ENCODE results near the gene TRIM28. TPM values are rescaled to one million over a fixed set of nuclear protein-coding genes. Genes with fewer than 3 reads are reported as not detected.

TRIM28 gene
- total RNA-seq: 100 to 1,000 TPM; 150 to 198 (median 179) TPM

DNA sequence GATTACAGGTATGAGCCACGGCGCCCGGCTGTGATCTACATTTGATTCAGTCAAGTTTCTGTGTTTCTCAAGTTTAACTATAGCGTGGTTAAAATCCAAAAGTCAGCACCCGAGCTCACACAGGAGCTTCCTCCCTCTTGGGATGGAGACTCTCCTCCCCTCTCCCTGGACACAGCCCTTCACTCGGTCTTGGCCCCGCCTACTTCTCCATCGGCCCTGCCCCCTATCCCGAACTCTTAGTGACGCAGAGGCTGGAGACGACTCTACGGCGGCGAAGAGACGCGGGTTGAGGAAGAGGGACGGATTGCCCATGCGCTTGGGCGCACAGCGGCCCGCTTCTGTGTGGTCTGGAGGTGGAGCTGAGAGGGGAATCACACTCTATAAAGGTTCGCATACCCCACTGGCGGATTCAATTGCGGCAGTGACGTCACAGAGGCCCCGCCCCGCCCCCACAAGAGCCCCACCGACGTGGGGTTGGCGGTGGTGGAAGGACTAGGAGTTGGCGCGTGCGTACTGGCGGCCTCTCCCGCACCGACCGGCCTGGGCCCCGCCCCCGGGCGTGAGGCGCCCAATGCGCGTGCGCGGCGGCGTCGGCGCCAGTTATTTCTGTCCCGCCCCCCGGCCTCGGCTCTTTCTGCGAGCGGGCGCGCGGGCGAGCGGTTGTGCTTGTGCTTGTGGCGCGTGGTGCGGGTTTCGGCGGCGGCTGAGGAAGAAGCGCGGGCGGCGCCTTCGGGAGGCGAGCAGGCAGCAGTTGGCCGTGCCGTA lies at the start of gene TRIM28:
Gene TRIM28, plus strand, starts transcription at position 239 of the 765 bp plus-strand sequence. CDS start 694 bp downstream, outside the sequence.
- no peak for DNase-seq
- Histone ChIP-seq H3K4me1 (peaks cover 24 to 45% (median 29%) of the 10 kb centered on the region in 3 donors), H3K9me3 (no peaks in the 10 kb centered on the region), H3K4me3 (peak within 1 kb of the TSS; percentile 64 to 98 (median 80)), H3K27me3 (peaks cover 0 to 18% (median 0%) of the 10 kb centered on the region in 4 donors), H3K27ac (peak within 1 kb of the TSS; percentile 93 to 98 (median 95)), H3K36me3 (peaks cover 20 to 38% (median 20%) of the 10 kb centered on the region in 3 donors)
- TF ChIP-seq, protein P1, sequence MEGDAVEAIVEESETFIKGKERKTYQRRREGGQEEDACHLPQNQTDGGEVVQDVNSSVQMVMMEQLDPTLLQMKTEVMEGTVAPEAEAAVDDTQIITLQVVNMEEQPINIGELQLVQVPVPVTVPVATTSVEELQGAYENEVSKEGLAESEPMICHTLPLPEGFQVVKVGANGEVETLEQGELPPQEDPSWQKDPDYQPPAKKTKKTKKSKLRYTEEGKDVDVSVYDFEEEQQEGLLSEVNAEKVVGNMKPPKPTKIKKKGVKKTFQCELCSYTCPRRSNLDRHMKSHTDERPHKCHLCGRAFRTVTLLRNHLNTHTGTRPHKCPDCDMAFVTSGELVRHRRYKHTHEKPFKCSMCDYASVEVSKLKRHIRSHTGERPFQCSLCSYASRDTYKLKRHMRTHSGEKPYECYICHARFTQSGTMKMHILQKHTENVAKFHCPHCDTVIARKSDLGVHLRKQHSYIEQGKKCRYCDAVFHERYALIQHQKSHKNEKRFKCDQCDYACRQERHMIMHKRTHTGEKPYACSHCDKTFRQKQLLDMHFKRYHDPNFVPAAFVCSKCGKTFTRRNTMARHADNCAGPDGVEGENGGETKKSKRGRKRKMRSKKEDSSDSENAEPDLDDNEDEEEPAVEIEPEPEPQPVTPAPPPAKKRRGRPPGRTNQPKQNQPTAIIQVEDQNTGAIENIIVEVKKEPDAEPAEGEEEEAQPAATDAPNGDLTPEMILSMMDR (IDR thresholded peaks at IDR 0.05): peak in 3 of 6 experiments; percentile 1 to 21 (median 16)
- TF ChIP-seq POLR2A (IDR thresholded peaks at IDR 0.05): peak in 3 of 4 donors; percentile 87 to 97 (median 97)
- intact Hi-C loops (cut with DNase I): no loop called here
- 0% methylated on average over 2 to 5 of the region's 73 CpGs for WGBS, 2 donors

GRCh38 chr19:58497634-58498170 lies 46.2 kb upstream of the TRIM28 start:
- no peak for DNase-seq
- no peaks in the 10 kb centered on the region for H3K9me3 ChIP-seq
- peaks cover 10 to 30% (median 18%) of the 10 kb centered on the region in 3 donors for H3K4me1 ChIP-seq
- intact Hi-C loops (cut with DNase I): no loop called here
- H3K36me3 ChIP-seq: no peaks in the 10 kb centered on the region
- WGBS, 2 donors: 36 to 76% methylated on average over 3 to 5 of the region's 8 CpGs
- H3K4me3 ChIP-seq: no peak overlapping the region
- no peak for TF ChIP-seq POLR2A (IDR thresholded peaks at IDR 0.05)
- TF ChIP-seq, protein P1 (IDR thresholded peaks at IDR 0.05): no peak
- no peaks in the 10 kb centered on the region for H3K27me3 ChIP-seq
- no peak overlapping the region for H3K27ac ChIP-seq

DNA sequence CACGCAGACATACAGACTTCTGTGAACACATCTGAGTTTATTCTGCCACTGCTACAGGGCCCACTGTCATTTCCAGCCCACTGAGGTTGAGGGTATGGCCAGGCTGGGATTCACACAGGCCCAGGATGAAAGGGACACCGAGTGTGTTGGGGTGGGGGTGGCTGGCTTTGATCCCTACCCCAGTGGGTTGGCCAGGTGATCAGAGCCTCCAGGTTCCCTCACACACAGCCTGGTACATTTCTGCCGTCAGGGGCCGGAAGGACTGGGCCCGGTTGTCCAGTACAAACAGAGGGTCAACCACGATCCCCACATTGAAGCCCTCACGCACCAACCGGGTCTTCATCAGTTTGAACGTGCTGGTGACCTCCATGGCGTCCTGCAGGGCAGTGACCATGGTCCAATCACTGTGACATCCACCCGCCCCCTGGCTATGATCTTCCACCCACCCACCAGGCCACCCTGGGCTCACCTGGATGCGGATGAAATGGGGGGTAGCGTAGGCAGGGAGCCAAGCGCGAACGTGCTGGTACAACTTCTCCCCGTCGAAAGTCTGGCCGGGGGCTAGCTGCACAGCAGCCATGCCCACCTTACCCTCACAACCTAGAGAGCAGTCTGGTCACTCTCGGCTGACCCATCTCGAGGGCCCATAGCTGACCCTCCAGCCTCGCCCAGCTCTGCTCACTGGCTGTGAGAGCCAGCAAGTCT lies 45.4 kb upstream of the TRIM28 start:
- H3K4me3 ChIP-seq: peak overlapping the region; percentile 41 to 72 (median 62)
- TF ChIP-seq POLR2A (IDR thresholded peaks at IDR 0.05): no peak
- TF ChIP-seq, protein P1 (IDR thresholded peaks at IDR 0.05): no peak
- intact Hi-C loops (cut with DNase I): no loop called here
- no peaks in the 10 kb centered on the region for H3K9me3 ChIP-seq
- H3K4me1 ChIP-seq: peaks cover 10 to 30% (median 18%) of the 10 kb centered on the region in 3 donors
- 58 to 66% methylated on average over 10 to 11 of the region's 22 CpGs for WGBS, 2 donors
- no peak for DNase-seq
- H3K36me3 ChIP-seq: no peaks in the 10 kb centered on the region
- H3K27me3 ChIP-seq: no peaks in the 10 kb centered on the region
- H3K27ac ChIP-seq: peak overlapping the region; percentile 10 to 89 (median 87)

GRCh38 chr19:58499021-58499927 lies 44.6 kb upstream of the TRIM28 start:
- TF ChIP-seq, protein P1 (IDR thresholded peaks at IDR 0.05): peak in 4 of 6 experiments; percentile 18 to 42 (median 34)
- peak in 1 of 4 donors; percentile 32 for TF ChIP-seq POLR2A (IDR thresholded peaks at IDR 0.05)
- Histone ChIP-seq H3K4me1 (peaks cover 10 to 30% (median 18%) of the 10 kb centered on the region in 3 donors), H3K36me3 (no peaks in the 10 kb centered on the region), H3K27ac (peak overlapping the region; percentile 77 to 89 (median 87)), H3K27me3 (no peaks in the 10 kb centered on the region), H3K9me3 (no peaks in the 10 kb centered on the region), H3K4me3 (peak overlapping the region; percentile 41 to 72 (median 62))
- peak; percentile 87 for DNase-seq
- intact Hi-C loops (cut with DNase I): no loop called here
- 6% methylated on average over 8 to 21 of the region's 60 CpGs for WGBS, 2 donors
